ENCODE results near the gene ADGRB3.

- no peak for TF ChIP-seq CTCF (IDR thresholded peaks at IDR 0.05; ENCODE audit: low read length)
- no peak for TF ChIP-seq EZH2 (optimal IDR thresholded peaks at IDR 0.05; ENCODE audit: low read depth, low read length)
- no peak for TF ChIP-seq EZH2phosphoT487 (IDR thresholded peaks at IDR 0.05; ENCODE audit: low read length)
These were observed 500.8 kb downstream of the ADGRB3 start for GRCh38 chr6:69135927-69136326.
